HepG2 (cell line): Measurements from ENCODE around the gene JPT1. TPM values are rescaled to one million over a fixed set of nuclear protein-coding genes. Genes with fewer than 3 reads are reported as not detected.

Source experiments
- ATAC-seq: fragments of 200-7000 bp; cut with Tn5 transposase; 3 replicates; pipeline ENCODE4 v1.9.1; 2020; ENCODE audit warnings: mild to moderate bottlenecking, moderate library complexity
- BruUV-seq: library from RNA; stranded (reverse); fragments of 400-500 nt; replicated peaks from 2 replicates; lab custom pipeline; 2021; lab: Mats Ljungman, UMichigan
- CTCF ChIA-PET: fragments of 300-600 bp; formaldehyde crosslinking; extraction: SDS; loops from one replicate; lab custom pipeline; 2021; ENCODE audit warnings: low total read pairs, inconsistent platforms, low intra/inter-chr PET ratio; lab: Yijun Ruan, JAX
- POLR2A ChIA-PET: fragments of 350-600 bp; sonication (Branson Sonifier 250); formaldehyde crosslinking; loops from one replicate; lab custom pipeline; 2020; ENCODE audit warnings: antibody characterized with exemption, inconsistent platforms; lab: Yijun Ruan, JAX
- DNase-seq: peaks from one replicate; pipeline ENCODE4 v3.0.0-alpha.2; 2015; ENCODE audit warnings: low spot score
- FAIRE-seq: peaks from 3 replicates; lab custom pipeline; 2011; peaks lifted over from hg19 to GRCh38; lab: Jason Lieb, UNC
- H2AFZ ChIP-seq: one replicate; pipeline ENCODE4 v1.6.1; 2011; ENCODE audit warnings: low read length, inconsistent platforms
- H3K27ac ChIP-seq: fragments of 300-600 bp; 3 replicates; pipeline ENCODE4 v1.8.0; 2011; ENCODE audit warnings: mixed run types, mild to moderate bottlenecking, mixed read lengths, low read length, inconsistent platforms; ENCODE audit not compliant: insufficient read depth; ENCODE audit errors: extremely low read length
- H3K27me3 ChIP-seq, 2 experiments: fragments of 200-600 bp in 1 of 2; 2 replicates in 1 of 2; 3 replicates in 1 of 2; pipeline versions ENCODE4 v1.6.0 to v1.8.0; 2011; ENCODE audit warnings: low read length in 2 of 2, mild to moderate bottlenecking in 2 of 2, moderate library complexity in 2 of 2, inconsistent platforms in 1 of 2; ENCODE audit not compliant: insufficient read depth in 2 of 2, control insufficient read depth in 1 of 2
- H3K36me3 ChIP-seq, 2 experiments: fragments of 200-600 bp in 1 of 2; replicated peaks in 1 of 2; 2 replicates in 1 of 2; 3 replicates in 1 of 2; pipeline versions ENCODE4 v1.5.1 to v1.8.0; 2011; ENCODE audit warnings: low read length in 2 of 2, inconsistent platforms in 1 of 2; ENCODE audit not compliant: insufficient read depth in 2 of 2, control insufficient read depth in 1 of 2
- H3K4me1 ChIP-seq: 2 replicates; pipeline ENCODE4 v1.5.1; 2012; ENCODE audit warnings: low read length, inconsistent platforms; ENCODE audit not compliant: insufficient read depth
- H3K4me2 ChIP-seq: 2 replicates; pipeline ENCODE4 v1.6.0; 2011; ENCODE audit warnings: low read depth, low read length, inconsistent platforms
- H3K4me3 ChIP-seq, 3 experiments: fragments of 200-600 bp in 1 of 3; sonication (generic), shearing (Covaris generic) in 1 of 3; replicated peaks in 1 of 3; 2 replicates each; pipeline ENCODE4 v1.5.1; 2011 to 2016; ENCODE audit warnings: low read length in 3 of 3, inconsistent platforms in 2 of 3, low read depth in 2 of 3, mild to moderate bottlenecking in 2 of 3, control low read depth in 1 of 3, mixed read lengths in 1 of 3; ENCODE audit not compliant: insufficient read depth in 1 of 3
- H3K79me2 ChIP-seq: one replicate; pipeline ENCODE4 v1.6.1; 2011; ENCODE audit warnings: low read length, inconsistent platforms; ENCODE audit not compliant: insufficient read depth
- H3K9ac ChIP-seq: 2 replicates; pipeline ENCODE4 v1.6.0; 2011; ENCODE audit warnings: mild to moderate bottlenecking, low read depth, low read length, inconsistent platforms; ENCODE audit not compliant: insufficient read depth
- H3K9me3 ChIP-seq: 2 replicates; pipeline ENCODE4 v1.5.1; 2012; ENCODE audit warnings: mild to moderate bottlenecking, low read length
- H4K20me1 ChIP-seq: 2 replicates; pipeline ENCODE4 v1.6.0; 2011; ENCODE audit warnings: inconsistent platforms, mild to moderate bottlenecking, low read length, moderate library complexity; ENCODE audit not compliant: insufficient read depth
- ARNT2 ChIP-seq: sonication (generic); formaldehyde crosslinking; IDR thresholded peaks from 2 replicates; pipeline ENCODE4 v1.8.0; 2022; ENCODE audit warnings: mild to moderate bottlenecking, low read depth, missing genetic modification reagents, moderate library complexity
- ATF7-NPFF ChIP-seq: sonication (generic); formaldehyde crosslinking; IDR thresholded peaks from 2 replicates; pipeline ENCODE4 v1.8.1; 2023; ENCODE audit warnings: mild to moderate bottlenecking, low read depth, missing genetic modification reagents, moderate library complexity
- BATF2 ChIP-seq: sonication (generic); formaldehyde crosslinking; IDR thresholded peaks from 2 replicates; pipeline ENCODE4 v1.8.0; 2022; ENCODE audit warnings: mild to moderate bottlenecking, missing genetic modification reagents, moderate library complexity
- CTCF ChIP-seq: sonication (generic); formaldehyde crosslinking; IDR thresholded peaks from 2 replicates; pipeline ENCODE4 v1.5.0; 2020; ENCODE audit warnings: mild to moderate bottlenecking, missing genetic modification reagents, moderate library complexity
- THAP9 ChIP-seq: sonication (generic); formaldehyde crosslinking; IDR thresholded peaks from 2 replicates; pipeline ENCODE4; 2020; ENCODE audit warnings: missing genetic modification reagents, mild to moderate bottlenecking, borderline replicate concordance
- ZNF333 ChIP-seq: sonication (generic); formaldehyde crosslinking; IDR thresholded peaks from 2 replicates; pipeline ENCODE4 v1.4.0; 2020; ENCODE audit warnings: mild to moderate bottlenecking, missing genetic modification reagents, borderline replicate concordance
- ZNF367 ChIP-seq: sonication (generic); formaldehyde crosslinking; IDR thresholded peaks from 2 replicates; pipeline ENCODE4 v1.4.0; 2020; ENCODE audit warnings: missing genetic modification reagents, borderline replicate concordance
- WGBS: methylation state at CpG from one replicate; pipeline ENCODE4 v1.1.6; 2017; ENCODE audit warnings: low lambda C conversion rate; 5-methylcytosine and 5-hydroxymethylcytosine counted together
- in situ Hi-C: cut with HindIII; loops from 2 replicates; pipeline ENCODE4 v1.10.0; 2017; ENCODE audit warnings: low pct_unique_long_range_greater_than_20kb; ENCODE audit not compliant: extremely low pct_ligation_motif_present
- intact Hi-C: fragments of 100-400 bp; cut with micrococcal nuclease; formaldehyde crosslinking; loops from one replicate; pipeline ENCODE4 v1.10.0; 2022; ENCODE audit not compliant: unreplicated experiment
- polyA plus RNA-seq, 8 experiments: library from polyadenylated mRNA; depleted of rRNA in 3 of 8; stranded (reverse) in 7 of 8; unstranded in 1 of 8; fragments of >200 nt; fragmentation: Illumina TruSeq in 4 of 8; extraction: Trizol in 4 of 8; gene quantifications; 2 replicates each; pipeline versions ENCODE4 v1.2.1 to v1.2.3, GENCODE V29; 2011 to 2016; ENCODE audit warnings: low read depth in 4 of 8, missing spikeins in 1 of 8, mixed read lengths in 1 of 8; ENCODE audit not compliant: insufficient read depth in 1 of 8
- total RNA-seq, 5 experiments: library from RNA; depleted of rRNA; stranded (reverse); fragments of >200 nt; fragmentation: Illumina TruSeq; extraction: Trizol; gene quantifications; 2 replicates each; pipeline ENCODE4 v1.2.3, GENCODE V29; 2016; ENCODE audit warnings: low read depth in 1 of 5

The JPT1 gene
- total and polyA plus RNA-seq, 2 of the 13 experiments (the other 11 are each of a cell fraction or from before 2014, with no cell fraction given), result 43.3 to 256 TPM

GRCh38 chr17:75103601-75104554 lies 50.4 kb downstream of the JPT1 start:
- no peaks in the 10 kb centered on the region for H4K20me1 ChIP-seq
- WGBS, result 62% methylated on average over 14 of the region's 14 CpGs
- H3K4me1 ChIP-seq, result peaks cover 15% of the 10 kb centered on the region
- in situ Hi-C loops, result no loop called here
- no peaks in the 10 kb centered on the region for H3K79me2 ChIP-seq
- H3K36me3 ChIP-seq, result no peaks in the 10 kb centered on the region
- H2AFZ ChIP-seq, result no peak overlapping the region
- no peak overlapping the region for H3K27ac ChIP-seq
- intact Hi-C loops, result no loop called here
- H3K4me3 ChIP-seq, result no peak overlapping the region
- CTCF ChIA-PET, result interaction anchor here (1.4 kb wide), 1 partner anchor 10 kb away, joined by 4 read pairs; no protein-coding TSS in a partner anchor
- TF ChIP-seq THAP9 (no peak), ZNF367 (CRISPR knock-in tag) (no peak), CTCF (CRISPR knock-in tag) (0 out of 2 replicates have a peak, but pooled peaks have one; percentile 11), ATF7-NPFF (CRISPR knock-in tag) (no peak), ARNT2 (no peak), ZNF333 (CRISPR knock-in tag) (no peak), BATF2 (CRISPR knock-in tag) (no peak)
- TF ChIP-seq, all 625 proteins: peak for 1
- H3K27me3 ChIP-seq, result peaks cover 0 to 1% of the 10 kb centered on the region in 2 experiments; a peak in 3 of 5 replicates
- no peak for FAIRE-seq
- ATAC-seq, result peak; percentile 20
- no peak for DNase-seq
- H3K9me3 ChIP-seq, result no peaks in the 10 kb centered on the region
- no peak overlapping the region for H3K4me2 ChIP-seq
- BruUV-seq, result no TSS peak
- no peak overlapping the region for H3K9ac ChIP-seq
- POLR2A ChIA-PET, result interaction anchor here (0.7 to 1.5 kb wide), 4 partner anchors 8 to 68 kb away, joined by 3 to 4 read pairs (median 4); no protein-coding TSS in a partner anchor
